ENCODE measurements around the gene MMP2.

GRCh38 chr16:55539049-55539448 lies 60.1 kb downstream of the MMP2 start:
- TF ChIP-seq CTCF (IDR thresholded peaks at IDR 0.05) (no peak), ZFX (IDR thresholded peaks at IDR 0.05; ENCODE audit: borderline replicate concordance) (no peak)
